ENCODE measurements around the gene SRPRA.
A peak's percentile ranks its signal among the peaks of the same experiment; 100 is the strongest.

SRPRA gene

GRCh38 chr11:126268708-126269579 is at the start of gene SRPRA, which contains the start of gene FOXRED1:
TSS of gene SRPRA (minus strand) at chr11:126268895. CDS start at chr11:126268804, 91 bp downstream.
TSS of gene FOXRED1 (plus strand) at chr11:126269154. CDS start at chr11:126269207, 53 bp downstream.
- peak; percentile 48; the same call in 1 of the 2 replicates for TF ChIP-seq PKNOX1 (IDR thresholded peaks at IDR 0.05)
- TF ChIP-seq HDGF (IDR thresholded peaks at IDR 0.05; ENCODE audit: borderline replicate concordance): no peak
- peak; percentile 37 for TF ChIP-seq ELF4 (IDR thresholded peaks at IDR 0.05)
- CTCF ChIA-PET: no interaction called here
- POLR2A ChIA-PET: interaction anchor here (0.6 to 2.6 kb wide), 16 partner anchors 10 to 366 kb away, joined by 3 to 27 read pairs (median 4); partner anchors contain the start of genes DCPS, FAM118B, PUS3 and RPUSD4
- DNase-seq (ENCODE audit: extremely low spot score): peak; percentile 100

- ChIA-PET CTCF (interaction anchor here (1.5 kb wide), 1 partner anchor 7 kb away, joined by 9 read pairs; no protein-coding TSS in a partner anchor), POLR2A (interaction anchor here (1.0 kb wide), 1 partner anchor 14 kb away, joined by 3 read pairs; the partner anchor contains the start of gene DCPS)
- no peak for DNase-seq (ENCODE audit: extremely low spot score)
- no peak for TF ChIP-seq SUZ12 (IDR thresholded peaks at IDR 0.05)
- TF ChIP-seq NFRKB (IDR thresholded peaks at IDR 0.05): no peak
- TF ChIP-seq FOXK2 (IDR thresholded peaks at IDR 0.05): no peak
- TF ChIP-seq TARDBP (IDR thresholded peaks at IDR 0.05): no peak
- TF ChIP-seq SP1 (IDR thresholded peaks at IDR 0.05): no peak
- no peak for TF ChIP-seq BHLHE40 (IDR thresholded peaks at IDR 0.05; ENCODE audit: borderline replicate concordance)
- no peak for TF ChIP-seq ARNT (IDR thresholded peaks at IDR 0.05)
- no peak for TF ChIP-seq HDGF (IDR thresholded peaks at IDR 0.05; ENCODE audit: borderline replicate concordance)
- TF ChIP-seq FOXA1 (IDR thresholded peaks at IDR 0.05): no peak
- no peak for TF ChIP-seq LEF1 (IDR thresholded peaks at IDR 0.05; ENCODE audit: borderline replicate concordance)
These were observed 49.3 kb upstream of the SRPRA start for GRCh38 chr11:126317756-126318573.

- TF ChIP-seq FOXM1 (IDR thresholded peaks at IDR 0.05; ENCODE audit: borderline replicate concordance) (no peak), ELF4 (IDR thresholded peaks at IDR 0.05) (no peak), TARDBP (IDR thresholded peaks at IDR 0.05) (no peak), HDGF (IDR thresholded peaks at IDR 0.05; ENCODE audit: borderline replicate concordance) (no peak), ARNT (IDR thresholded peaks at IDR 0.05) (no peak), FOXA1 (IDR thresholded peaks at IDR 0.05) (no peak), SP1 (IDR thresholded peaks at IDR 0.05) (no peak), SUZ12 (IDR thresholded peaks at IDR 0.05) (no peak), NFRKB (IDR thresholded peaks at IDR 0.05) (no peak), ZNF384 (IDR thresholded peaks at IDR 0.05) (no peak), BHLHE40 (IDR thresholded peaks at IDR 0.05; ENCODE audit: borderline replicate concordance) (no peak), L3MBTL2 (conservative IDR thresholded peaks at IDR 0.05) (no peak), PKNOX1 (IDR thresholded peaks at IDR 0.05) (no peak), FOXK2 (IDR thresholded peaks at IDR 0.05) (no peak), LEF1 (IDR thresholded peaks at IDR 0.05; ENCODE audit: borderline replicate concordance) (no peak)
- DNase-seq (ENCODE audit: extremely low spot score): no peak
- ChIA-PET CTCF (no interaction called here), POLR2A (interaction anchor here (1.0 kb wide), 1 partner anchor 13 kb away, joined by 3 read pairs; the partner anchor contains the start of gene DCPS)
These were observed 48.7 kb upstream of the SRPRA start for GRCh38 chr11:126317432-126317755.

GRCh38 chr11:126313826-126314225 is 45.1 kb upstream of the SRPRA start:
- ChIA-PET CTCF (no interaction called here), POLR2A (no interaction called here)
- TF ChIP-seq LEF1 (IDR thresholded peaks at IDR 0.05; ENCODE audit: borderline replicate concordance) (no peak), ARNT (IDR thresholded peaks at IDR 0.05) (no peak), L3MBTL2 (conservative IDR thresholded peaks at IDR 0.05) (no peak), SUZ12 (IDR thresholded peaks at IDR 0.05) (no peak), BHLHE40 (IDR thresholded peaks at IDR 0.05; ENCODE audit: borderline replicate concordance) (no peak)
- DNase-seq (ENCODE audit: extremely low spot score): no peak

- TF ChIP-seq ZNF384 (IDR thresholded peaks at IDR 0.05): no peak
- no peak for TF ChIP-seq PKNOX1 (IDR thresholded peaks at IDR 0.05)
- no peak for TF ChIP-seq CTBP1 (IDR thresholded peaks at IDR 0.05; ENCODE audit: borderline replicate concordance)
- no peak for TF ChIP-seq ARNT (IDR thresholded peaks at IDR 0.05)
- TF ChIP-seq BHLHE40 (IDR thresholded peaks at IDR 0.05; ENCODE audit: borderline replicate concordance): no peak
- no peak for TF ChIP-seq FOXK2 (IDR thresholded peaks at IDR 0.05)
- no peak for TF ChIP-seq FOXA1 (IDR thresholded peaks at IDR 0.05)
- no peak for TF ChIP-seq HDGF (IDR thresholded peaks at IDR 0.05; ENCODE audit: borderline replicate concordance)
- TF ChIP-seq LEF1 (IDR thresholded peaks at IDR 0.05; ENCODE audit: borderline replicate concordance): no peak
- TF ChIP-seq FOXM1 (IDR thresholded peaks at IDR 0.05; ENCODE audit: borderline replicate concordance): no peak
- TF ChIP-seq NFRKB (IDR thresholded peaks at IDR 0.05): no peak
- no peak for TF ChIP-seq TARDBP (IDR thresholded peaks at IDR 0.05)
- no peak for TF ChIP-seq ELF4 (IDR thresholded peaks at IDR 0.05)
- no peak for TF ChIP-seq SUZ12 (IDR thresholded peaks at IDR 0.05)
- no peak for TF ChIP-seq SP1 (IDR thresholded peaks at IDR 0.05)
- no peak for TF ChIP-seq L3MBTL2 (conservative IDR thresholded peaks at IDR 0.05)
- POLR2A ChIA-PET: interaction anchor here (0.8 kb wide), 1 partner anchor 9 kb away, joined by 3 read pairs; the partner anchor contains the start of gene DCPS
- CTCF ChIA-PET: no interaction called here
- DNase-seq (ENCODE audit: extremely low spot score): no peak
These were observed 44.3 kb upstream of the SRPRA start for GRCh38 chr11:126312961-126313360.

All from HEK293T (cell line).